K562 (cell line): ENCODE results near the gene CMTR1. TPM values are rescaled to one million over a fixed set of nuclear protein-coding genes. Genes with fewer than 3 reads are reported as not detected.
A peak's percentile ranks its signal among the peaks of the same experiment; 100 is the strongest.

Experiments
- ARHGAP35 ChIP-seq: fragments of 450-650 bp; IDR thresholded peaks from 2 replicates; pipeline ENCODE4 v1.6.1; 2018; ENCODE audit not compliant: partially characterized antibody
- ARNT ChIP-seq, 2 experiments: fragments of 450-650 bp; IDR thresholded peaks; 2 replicates each; pipeline ENCODE4 v1.6.1; 2016; ENCODE audit warnings: mild to moderate bottlenecking in 1 of 2
- ATF7 ChIP-seq: fragments of 450-650 bp; IDR thresholded peaks from 2 replicates; pipeline ENCODE4 v1.7.1; 2014; ENCODE audit warnings: mild to moderate bottlenecking, moderate library complexity
- CAMTA2 ChIP-seq: fragments of 250-450 bp; sonication (Bioruptor Pico); conservative IDR thresholded peaks from 2 replicates; pipeline ENCODE4 v1.5.1; 2022
- DACH1 ChIP-seq: fragments of 450-650 bp; IDR thresholded peaks from 2 replicates; pipeline ENCODE4 v1.6.1; 2018; ENCODE audit not compliant: partially characterized antibody
- DIDO1 ChIP-seq: fragments of 450-650 bp; IDR thresholded peaks from 2 replicates; pipeline ENCODE4 v1.6.1; 2016; ENCODE audit warnings: low read depth, missing biosample characterization, missing genetic modification characterization
- FOXJ2 ChIP-seq: fragments of 200-800 bp; sonication (Bioruptor generic); IDR thresholded peaks from 2 replicates; pipeline ENCODE4 v1.6.1; 2016; ENCODE audit warnings: missing genetic modification characterization, missing compliant biosample characterization
- HSF4 ChIP-seq: fragments of 250-450 bp; sonication (Bioruptor Pico); IDR thresholded peaks from 2 replicates; pipeline ENCODE4 v2.1.2; 2022; ENCODE audit warnings: mild to moderate bottlenecking, moderate library complexity, borderline replicate concordance
- MEF2D ChIP-seq: conservative IDR thresholded peaks from 2 replicates; pipeline ENCODE4 v1.6.1; 2016; ENCODE audit warnings: low read depth, missing genetic modification characterization, missing compliant biosample characterization
- MYBL2 ChIP-seq, 2 experiments: fragments of 450-650 bp in 1 of 2; sonication (generic) in 1 of 2; formaldehyde crosslinking in 1 of 2; IDR thresholded peaks; 2 replicates each; pipeline versions ENCODE4 v1.6.1 to v1.8.1; 2017 to 2022; ENCODE audit warnings: borderline replicate concordance in 1 of 2, inconsistent platforms in 1 of 2, low read depth in 1 of 2, mild to moderate bottlenecking in 1 of 2, missing genetic modification reagents in 1 of 2, moderate library complexity in 1 of 2
- RAD51 ChIP-seq: fragments of 450-650 bp; IDR thresholded peaks from 2 replicates; pipeline ENCODE4 v1.7.1; 2016; ENCODE audit warnings: low read depth, mild to moderate bottlenecking, borderline replicate concordance
- RBBP5 ChIP-seq: fragments of 200-600 bp; sonication (generic); IDR thresholded peaks from 2 replicates; pipeline ENCODE4 v1.6.1; 2012; ENCODE audit warnings: borderline replicate concordance, mild to moderate bottlenecking, low read length, control low read depth, inconsistent platforms; ENCODE audit not compliant: insufficient read depth, poor library complexity, severe bottlenecking
- RREB1 ChIP-seq: fragments of 250-450 bp; sonication (Bioruptor Pico); IDR thresholded peaks from 2 replicates; pipeline ENCODE4 v1.4.0; 2020
- TFAM ChIP-seq: fragments of 250-450 bp; sonication (Bioruptor Pico); conservative IDR thresholded peaks from 2 replicates; pipeline ENCODE4 v1.5.0; 2021; ENCODE audit warnings: mild to moderate bottlenecking, moderate library complexity
- XRCC4 ChIP-seq: IDR thresholded peaks from one replicate; pipeline ENCODE4 v1.6.1; 2011; ENCODE audit not compliant: insufficient read depth, insufficient read length; ENCODE audit errors: extremely low read depth
- ZBTB7A ChIP-seq: IDR thresholded peaks from 2 replicates; pipeline ENCODE4 v1.6.1; 2011; ENCODE audit warnings: low read depth, mild to moderate bottlenecking, low read length, moderate library complexity, borderline replicate concordance; ENCODE audit not compliant: control insufficient read depth
- ZBTB8A ChIP-seq: fragments of 450-650 bp; IDR thresholded peaks from 2 replicates; pipeline ENCODE4 v1.6.1; 2018; ENCODE audit warnings: mild to moderate bottlenecking, moderate library complexity; ENCODE audit not compliant: partially characterized antibody
- ZNF121 ChIP-seq: sonication (generic); formaldehyde crosslinking; conservative IDR thresholded peaks from 2 replicates; pipeline ENCODE4 v1.8.0; 2022; ENCODE audit warnings: missing genetic modification reagents
- ZNF133 ChIP-seq: fragments of 250-450 bp; sonication (Bioruptor Pico); IDR thresholded peaks from 2 replicates; pipeline ENCODE4 v1.4.0; 2020; ENCODE audit warnings: mild to moderate bottlenecking
- polyA plus RNA-seq, 8 experiments: library from polyadenylated mRNA; depleted of rRNA in 4 of 8; stranded (reverse) in 5 of 8; unstranded in 3 of 8; fragments of >200 nt; fragmentation: Nextera tagmentation in 2 of 8; fragmentation: Illumina TruSeq in 1 of 8; extraction: Ambion mirVana in 2 of 8; extraction: Trizol in 1 of 8; gene quantifications; 2 replicates each; pipeline versions ENCODE4 v1.2.1 to v1.2.3, GENCODE V29; 2011 to 2014; ENCODE audit warnings: inconsistent platforms in 1 of 8, missing spikeins in 1 of 8
- total RNA-seq, 7 experiments: library from RNA; depleted of rRNA in 6 of 7; stranded (reverse); fragments of >200 nt in 6 of 7; fragmentation: Illumina TruSeq in 2 of 7; extraction: Trizol in 2 of 7; gene quantifications; 2 replicates each; pipeline versions ENCODE4 v1.2.1 to v1.2.3, GENCODE V29; 2011 to 2021; ENCODE audit warnings: low replicate concordance in 1 of 7
- TF ChIP-seq, protein P1 (sequence below): IDR thresholded peaks from 2 replicates; pipeline ENCODE4 v1.6.1; 2012; ENCODE audit warnings: low read depth, low read length, improper control_type of control experiment, borderline replicate concordance

Gene CMTR1
- total and polyA plus RNA-seq, 9 of the 15 experiments (the other 6 are each of a cell fraction or from before 2014, with no cell fraction given), result 2.9 to 63.5 (median 49.5) TPM

GRCh38 chr6:37426058-37426944 lies 6.7 kb upstream of the CMTR1 start (continued):
- TF ChIP-seq ZNF133 (no peak), DIDO1 (tag) (no peak), FOXJ2 (tag) (0 out of 2 replicates have a peak, but pooled peaks have one; percentile 9), ZBTB8A (peak; percentile 25), RBBP5 (no peak), ZNF121 (CRISPR knock-in tag) (no peak), CAMTA2 (no peak), DACH1 (no peak), RREB1 (CRISPR knock-in tag) (no peak), ARNT (IDR thresholded peaks at IDR 0.05) (peak in 1 of 2 experiments; percentile 20; a peak in 1 of 4 replicates), RAD51 (0 out of 2 replicates have a peak, but pooled peaks have one; percentile 29), ZBTB7A (no peak), HSF4 (CRISPR knock-in tag) (no peak), ATF7 (0 out of 2 replicates have a peak, but pooled peaks have one; percentile 33), ARHGAP35 (no peak), XRCC4 (no peak), MEF2D (tag) (no peak), MYBL2 (IDR thresholded peaks at IDR 0.05; ENCODE audit: low read depth) (peak; percentile 37; the same call in 1 of the 2 replicates), MYBL2 (CRISPR knock-in tag; IDR thresholded peaks at IDR 0.05; ENCODE audit: borderline replicate concordance) (no peak), TFAM (CRISPR knock-in tag) (no peak)
- TF ChIP-seq, protein P1, sequence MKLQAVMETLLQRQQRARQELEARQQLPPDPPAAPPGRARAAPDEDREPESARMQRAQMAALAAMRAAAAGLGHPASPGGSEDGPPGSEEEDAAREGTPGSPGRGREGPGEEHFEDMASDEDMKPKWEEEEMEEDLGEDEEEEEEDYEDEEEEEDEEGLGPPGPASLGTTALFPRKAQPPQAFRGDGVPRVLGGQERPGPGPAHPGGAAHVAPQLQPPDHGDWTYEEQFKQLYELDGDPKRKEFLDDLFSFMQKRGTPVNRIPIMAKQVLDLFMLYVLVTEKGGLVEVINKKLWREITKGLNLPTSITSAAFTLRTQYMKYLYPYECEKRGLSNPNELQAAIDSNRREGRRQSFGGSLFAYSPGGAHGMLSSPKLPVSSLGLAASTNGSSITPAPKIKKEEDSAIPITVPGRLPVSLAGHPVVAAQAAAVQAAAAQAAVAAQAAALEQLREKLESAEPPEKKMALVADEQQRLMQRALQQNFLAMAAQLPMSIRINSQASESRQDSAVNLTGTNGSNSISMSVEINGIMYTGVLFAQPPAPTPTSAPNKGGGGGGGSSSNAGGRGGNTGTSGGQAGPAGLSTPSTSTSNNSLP, result no peak
